A172 (cell line): ENCODE data around the gene JHY. TPM values are rescaled to one million over a fixed set of nuclear protein-coding genes. Genes with fewer than 3 reads are reported as not detected.

ENCODE experiments used
- total RNA-seq: library from RNA; depleted of rRNA; stranded (reverse); fragments of >200 nt; shearing (Covaris generic); gene quantifications from 2 replicates; pipeline ENCODE4 v1.2.3, GENCODE V29; 2014; rRNA removed

JHY gene
- total RNA-seq, 1 experiment from 2014 or later: 0.64 TPM

Other genes with a start within 250 kb of the JHY start
- gene UBASH3B, start 227.0 kb upstream of the JHY start, total RNA-seq: 4.0 and 6.9 TPM in 2 replicates
- not detected in 2 replicates for gene CRTAM, start 44.3 kb upstream of the JHY start, total RNA-seq
- gene BSX, start 99.1 kb downstream of the JHY start, total RNA-seq: not detected in 2 replicates
- 3,086 and 3,613 TPM in 2 replicates for gene HSPA8, start 179.4 kb downstream of the JHY start, total RNA-seq